GM21528 (cell line): ENCODE data around the gene AQP10.
"Not testable (repeated sequence)": the region's sequence is repeated elsewhere in the genome, so short reads cannot be mapped to it uniquely, and the experiment has no call there.

Source experiments
- ATAC-seq: cut with Tn5 transposase; IDR thresholded peaks from one replicate; pipeline ENCODE4 v1.9.1; 2021; ENCODE audit warnings: mild to moderate bottlenecking, moderate library complexity; ENCODE audit not compliant: unreplicated experiment, low FRiP score

The AQP10 gene

DNA sequence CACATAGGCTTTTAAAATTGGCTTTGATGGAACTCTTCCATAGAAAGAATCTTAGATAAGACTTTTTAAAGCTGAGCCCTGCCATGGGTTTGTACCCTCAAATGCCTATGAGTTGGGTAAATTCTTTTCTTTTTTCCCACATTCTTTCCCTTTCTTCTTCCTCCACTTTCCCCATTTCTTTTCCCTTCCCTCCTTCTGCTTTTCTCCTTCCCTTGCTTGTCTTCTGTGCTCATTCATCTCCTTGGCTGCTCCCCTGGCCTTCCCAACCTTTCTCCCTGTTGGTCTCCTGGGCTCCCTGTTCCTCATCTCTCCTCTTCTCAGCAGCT is 679 bp downstream of the AQP10 start:
- ATAC-seq = not testable (repeated sequence)

DNA sequence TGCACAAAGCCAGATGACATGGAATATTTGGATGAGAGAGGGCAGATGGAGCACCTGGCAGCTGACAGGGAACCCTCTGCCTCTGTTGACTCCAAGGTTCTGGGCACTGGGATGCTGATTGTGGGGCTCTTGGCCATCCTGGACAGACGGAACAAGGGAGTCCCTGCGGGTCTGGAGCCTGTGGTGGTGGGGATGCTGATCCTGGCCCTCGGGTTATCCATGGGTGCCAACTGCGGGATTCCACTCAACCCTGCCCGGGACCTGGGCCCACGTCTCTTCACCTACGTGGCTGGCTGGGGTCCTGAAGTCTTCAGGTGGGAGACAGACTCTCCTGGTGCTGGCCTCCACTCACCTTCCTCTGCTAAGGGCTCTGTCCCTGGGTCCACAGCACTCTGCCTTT is 2.6 kb downstream of the AQP10 start:
- ATAC-seq = no peak

DNA sequence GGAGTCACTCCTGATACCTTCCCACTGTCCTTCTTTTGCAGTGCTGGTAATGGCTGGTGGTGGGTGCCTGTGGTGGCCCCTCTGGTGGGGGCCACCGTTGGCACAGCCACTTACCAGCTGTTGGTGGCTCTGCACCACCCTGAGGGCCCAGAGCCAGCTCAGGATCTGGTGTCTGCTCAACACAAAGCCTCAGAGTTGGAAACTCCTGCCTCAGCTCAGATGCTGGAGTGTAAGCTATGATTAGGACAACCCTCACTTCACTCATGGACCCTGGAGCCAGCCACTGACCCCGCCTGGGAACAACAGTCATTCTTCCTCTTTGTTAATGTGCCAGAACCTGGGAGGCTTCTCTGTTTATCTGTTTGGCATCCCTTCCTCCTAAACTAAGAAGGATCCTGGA is 3.3 kb downstream of the AQP10 start:
- ATAC-seq = no peak

GRCh38 chr1:154324669-154325582 is 4.0 kb downstream of the AQP10 start, which contains the start of gene ATP8B2:
Gene ATP8B2 (plus strand): TSS chr1:154325525. CDS start chr1:154328142, 2,617 bp downstream.
- ATAC-seq = no peak

- no peak for ATAC-seq
These were observed 5.0 kb downstream of the AQP10 start for GRCh38 chr1:154325583-154326545.

GRCh38 chr1:154326546-154327465 is 5.9 kb downstream of the AQP10 start:
- no peak for ATAC-seq

- no peak for ATAC-seq
These were observed 6.8 kb downstream of the AQP10 start for GRCh38 chr1:154327466-154328317.

DNA sequence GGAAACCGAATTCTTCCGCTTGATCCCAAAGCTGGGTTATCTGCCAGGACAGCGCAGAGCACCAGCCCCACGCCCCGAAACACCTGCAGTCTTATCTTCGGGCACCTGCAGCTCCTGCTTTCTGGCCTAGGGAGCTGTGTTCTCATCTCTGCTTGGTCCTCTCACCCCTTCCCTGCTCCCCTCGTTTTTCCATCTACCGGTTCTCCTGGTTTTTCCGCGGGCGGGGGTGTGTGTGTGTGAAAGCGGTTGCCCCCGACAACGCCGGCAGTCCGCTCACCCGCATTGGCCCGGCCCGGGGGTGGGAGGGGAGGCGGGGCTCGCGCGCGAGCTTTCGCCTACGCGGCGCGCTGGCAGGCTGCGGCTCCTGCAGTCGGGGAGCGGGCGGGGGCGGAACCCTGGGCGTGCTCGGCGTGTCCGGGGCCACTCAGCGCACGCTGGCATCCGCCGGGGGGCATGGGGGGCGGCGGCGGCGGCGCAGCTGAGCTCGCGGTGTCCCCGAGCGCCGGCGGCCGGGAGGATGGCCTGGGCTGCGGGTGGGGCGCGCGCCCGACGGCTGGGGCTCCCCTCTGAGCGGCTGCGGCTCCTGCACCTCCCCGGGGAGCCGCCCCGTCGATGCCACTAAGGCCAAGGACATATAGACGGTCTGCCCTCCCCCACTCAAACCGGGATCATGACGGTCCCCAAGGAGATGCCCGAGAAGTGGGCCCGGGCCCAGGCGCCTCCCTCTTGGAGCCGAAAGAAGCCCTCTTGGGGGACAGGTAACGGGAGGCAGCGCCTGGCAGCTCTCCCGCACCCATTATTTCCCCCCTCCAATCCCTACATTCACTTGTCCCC is 7.6 kb downstream of the AQP10 start:
- no peak for ATAC-seq

- no peak for ATAC-seq
These were observed 8.2 kb downstream of the AQP10 start for GRCh38 chr1:154329152-154329521.

GRCh38 chr1:154329551-154330131 is 8.7 kb downstream of the AQP10 start:
- no peak for ATAC-seq

DNA sequence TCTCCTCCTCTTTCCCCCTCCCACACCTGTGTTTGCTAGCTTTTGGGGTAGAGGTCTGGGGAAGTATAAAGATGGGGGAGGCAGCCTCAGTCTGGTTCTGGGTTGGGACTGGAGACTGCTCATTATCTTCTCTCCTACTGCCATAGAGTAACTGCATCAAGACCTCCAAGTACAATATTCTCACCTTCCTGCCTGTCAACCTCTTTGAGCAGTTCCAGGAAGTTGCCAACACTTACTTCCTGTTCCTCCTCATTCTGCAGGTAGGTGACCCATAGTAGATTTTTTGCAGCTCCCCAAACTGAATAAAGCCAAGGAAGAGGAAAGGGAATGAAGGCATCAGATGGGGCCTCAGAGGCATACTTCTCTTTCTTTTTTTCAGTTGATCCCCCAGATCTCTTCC is 9.8 kb downstream of the AQP10 start:
- ATAC-seq = no peak

- ATAC-seq = no peak
These were observed 13.5 kb downstream of the AQP10 start for GRCh38 chr1:154334079-154335024.

GRCh38 chr1:154335025-154335714 is 14.3 kb downstream of the AQP10 start:
- peak; percentile 55 for ATAC-seq

- ATAC-seq = no peak
These were observed 16.5 kb downstream of the AQP10 start for GRCh38 chr1:154337253-154337894.

GRCh38 chr1:154338875-154339274 is 18.0 kb downstream of the AQP10 start:
- no peak for ATAC-seq

GRCh38 chr1:154341366-154341765 is 20.5 kb downstream of the AQP10 start:
- not testable (repeated sequence) for ATAC-seq
